ENCODE measurements around the gene HOXD8.
A peak's percentile ranks its signal among the peaks of the same experiment; 100 is the strongest.

Gene HOXD8

DNA sequence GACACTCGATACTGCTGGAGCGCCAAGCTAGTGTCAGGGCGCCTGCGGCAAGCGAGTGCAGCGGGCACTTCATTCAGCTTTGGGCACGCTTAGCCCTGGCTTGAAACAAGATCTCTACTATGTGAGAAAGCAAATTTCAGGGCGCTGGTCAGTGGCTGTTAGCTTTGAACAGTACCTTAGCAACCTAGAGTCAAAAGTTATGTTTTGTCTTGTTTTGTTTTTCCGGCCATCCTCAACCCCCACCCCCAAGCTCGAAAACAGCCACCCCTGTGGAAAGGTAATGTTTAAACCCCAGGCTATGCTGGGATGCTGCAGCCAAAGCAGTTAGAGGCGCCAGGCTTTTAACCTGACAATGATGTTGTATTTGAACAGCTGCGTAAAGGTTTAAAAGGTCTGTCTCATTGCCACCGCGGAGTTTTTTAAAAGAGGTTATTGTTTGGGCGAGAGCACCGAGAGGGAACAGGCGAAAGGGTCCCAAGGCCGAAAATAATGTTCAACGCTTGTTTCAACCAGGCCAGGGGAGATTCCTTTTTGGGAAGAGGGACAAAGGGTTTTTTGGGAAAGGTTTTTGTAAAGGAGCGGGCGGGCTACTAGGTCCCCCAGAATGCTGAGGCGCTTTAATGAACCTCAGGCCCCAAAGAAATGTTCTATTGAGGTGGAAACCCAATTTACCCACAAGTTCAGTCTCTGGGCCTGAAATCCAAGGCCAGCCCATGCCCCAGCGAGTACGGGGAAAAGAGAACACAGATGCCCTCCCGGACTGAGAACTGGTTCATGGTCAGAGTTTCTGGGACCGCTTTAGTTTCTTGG is 15.2 kb upstream of the HOXD8 start:
- POLR2A ChIA-PET = no interaction called here
- TF ChIP-seq, protein P1, sequence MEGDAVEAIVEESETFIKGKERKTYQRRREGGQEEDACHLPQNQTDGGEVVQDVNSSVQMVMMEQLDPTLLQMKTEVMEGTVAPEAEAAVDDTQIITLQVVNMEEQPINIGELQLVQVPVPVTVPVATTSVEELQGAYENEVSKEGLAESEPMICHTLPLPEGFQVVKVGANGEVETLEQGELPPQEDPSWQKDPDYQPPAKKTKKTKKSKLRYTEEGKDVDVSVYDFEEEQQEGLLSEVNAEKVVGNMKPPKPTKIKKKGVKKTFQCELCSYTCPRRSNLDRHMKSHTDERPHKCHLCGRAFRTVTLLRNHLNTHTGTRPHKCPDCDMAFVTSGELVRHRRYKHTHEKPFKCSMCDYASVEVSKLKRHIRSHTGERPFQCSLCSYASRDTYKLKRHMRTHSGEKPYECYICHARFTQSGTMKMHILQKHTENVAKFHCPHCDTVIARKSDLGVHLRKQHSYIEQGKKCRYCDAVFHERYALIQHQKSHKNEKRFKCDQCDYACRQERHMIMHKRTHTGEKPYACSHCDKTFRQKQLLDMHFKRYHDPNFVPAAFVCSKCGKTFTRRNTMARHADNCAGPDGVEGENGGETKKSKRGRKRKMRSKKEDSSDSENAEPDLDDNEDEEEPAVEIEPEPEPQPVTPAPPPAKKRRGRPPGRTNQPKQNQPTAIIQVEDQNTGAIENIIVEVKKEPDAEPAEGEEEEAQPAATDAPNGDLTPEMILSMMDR (IDR thresholded peaks at IDR 0.05; ENCODE audit: insufficient read depth, low read length, missing control alignments) = no peak
- CTCF ChIA-PET = interaction anchor here (0.7 to 9.0 kb wide), 15 partner anchors 8 to 1050 kb away, joined by 3 to 73 read pairs (median 5); partner anchors contain the start of gene HOXD9
- no peak for DNase-seq (ENCODE audit: low read depth, low spot score)
- no peak overlapping the region for H3K4me3 ChIP-seq (ENCODE audit: low read depth, low read length)

DNA sequence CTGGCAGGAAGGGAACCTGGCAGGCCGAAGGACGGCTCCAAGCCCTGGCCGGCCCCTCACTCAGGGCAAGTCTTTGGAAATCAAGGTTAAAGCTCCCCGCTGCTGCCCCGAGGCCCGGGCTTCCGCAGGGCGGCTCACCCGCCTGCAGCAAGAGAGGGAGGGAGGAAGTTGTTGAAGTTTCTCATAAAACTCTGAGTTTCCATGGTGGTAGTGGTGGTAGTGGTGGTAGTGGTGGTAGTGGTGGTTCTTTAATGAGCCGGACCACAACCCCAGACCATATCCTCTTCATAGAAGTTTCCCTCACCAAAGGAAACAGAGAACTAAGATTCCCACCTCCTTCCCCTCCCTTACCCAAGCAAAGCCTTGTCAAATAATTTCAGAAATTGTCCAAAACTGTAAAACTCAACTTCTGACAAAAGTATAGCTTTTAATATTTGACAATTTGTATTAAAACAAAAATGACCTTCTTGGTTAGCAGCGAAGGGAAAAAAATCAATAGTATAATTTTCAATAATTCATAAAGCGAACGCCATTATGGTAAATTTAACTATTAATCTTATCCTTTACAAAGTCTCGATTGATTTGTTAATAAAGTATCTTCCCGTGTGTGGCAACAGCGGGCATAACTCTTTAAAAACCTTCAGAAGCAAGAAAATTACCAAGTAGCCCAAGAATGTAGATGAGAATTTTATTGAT is 14.4 kb upstream of the HOXD8 start:
- DNase-seq (ENCODE audit: low read depth, low spot score) = no peak
- H3K4me3 ChIP-seq (ENCODE audit: low read depth, low read length) = no peak overlapping the region
- TF ChIP-seq, protein P1 (IDR thresholded peaks at IDR 0.05; ENCODE audit: insufficient read depth, low read length, missing control alignments) = no peak
- POLR2A ChIA-PET = no interaction called here
- CTCF ChIA-PET = interaction anchor here (0.7 to 9.0 kb wide), 10 partner anchors 10 to 1050 kb away, joined by 3 to 73 read pairs (median 6); no protein-coding TSS in a partner anchor

GRCh38 chr2:176115883-176116813 is 13.4 kb upstream of the HOXD8 start, which contains the start of gene HOXD10:
HOXD10 (plus strand) TSS chr2:176116778; CDS start chr2:176116834, 56 bp downstream.
- ChIA-PET POLR2A (no interaction called here), CTCF (interaction anchor here (0.6 to 9.0 kb wide), 13 partner anchors 11 to 1643 kb away, joined by 3 to 73 read pairs (median 4); no protein-coding TSS in a partner anchor)
- DNase-seq (ENCODE audit: low read depth, low spot score) = no peak
- TF ChIP-seq, protein P1 (IDR thresholded peaks at IDR 0.05; ENCODE audit: insufficient read depth, low read length, missing control alignments) = peak; percentile 58
- H3K4me3 ChIP-seq (ENCODE audit: low read depth, low read length) = peak within 1 kb of the TSS; percentile 37

DNA sequence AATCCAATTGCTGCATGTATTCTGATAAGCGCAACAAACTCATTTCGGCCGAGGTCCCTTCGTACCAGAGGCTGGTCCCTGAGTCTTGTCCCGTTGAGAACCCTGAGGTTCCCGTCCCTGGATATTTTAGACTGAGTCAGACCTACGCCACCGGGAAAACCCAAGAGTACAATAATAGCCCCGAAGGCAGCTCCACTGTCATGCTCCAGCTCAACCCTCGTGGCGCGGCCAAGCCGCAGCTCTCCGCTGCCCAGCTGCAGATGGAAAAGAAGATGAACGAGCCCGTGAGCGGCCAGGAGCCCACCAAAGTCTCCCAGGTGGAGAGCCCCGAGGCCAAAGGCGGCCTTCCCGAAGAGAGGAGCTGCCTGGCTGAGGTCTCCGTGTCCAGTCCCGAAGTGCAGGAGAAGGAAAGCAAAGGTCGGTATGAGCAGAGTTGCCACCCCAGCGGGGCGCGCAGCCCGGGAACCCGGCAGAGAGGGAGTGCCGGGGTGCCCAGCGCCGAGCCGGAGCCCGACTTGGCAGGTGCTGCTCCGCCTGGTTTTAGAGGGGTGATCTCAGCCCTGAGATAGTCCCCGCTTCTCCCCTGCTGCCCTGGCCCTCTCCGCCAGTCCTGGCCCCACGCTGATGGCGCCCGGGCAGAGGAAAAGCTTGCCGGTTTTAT is 12.2 kb upstream of the HOXD8 start:
- POLR2A ChIA-PET = no interaction called here

DNA sequence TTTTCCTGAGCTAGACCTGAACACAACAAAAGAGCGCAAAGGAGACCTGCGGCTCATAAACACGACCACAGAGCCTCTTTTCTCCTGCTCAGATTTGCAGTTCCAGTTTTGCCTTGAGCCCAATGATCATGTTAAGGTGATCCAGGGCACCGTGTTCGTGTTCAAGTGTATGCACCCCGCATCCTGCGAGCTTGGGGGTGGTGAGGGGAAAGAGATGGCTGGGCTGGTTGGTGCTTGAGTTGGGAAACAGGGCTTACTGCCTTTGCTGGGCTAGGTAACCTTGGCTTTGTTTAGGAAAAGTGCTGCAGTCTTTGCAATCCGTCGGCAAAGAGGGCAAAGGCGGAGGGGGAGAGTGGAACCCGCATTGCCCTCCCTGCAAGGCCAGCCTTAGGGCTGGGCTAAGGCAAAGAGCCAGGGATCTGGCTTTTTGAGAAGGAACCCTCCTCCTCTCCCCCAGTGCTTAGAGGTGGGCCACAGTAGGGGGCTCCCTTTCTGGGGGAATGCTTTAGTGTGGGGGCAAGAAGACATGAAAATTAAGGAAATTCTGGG is 11.6 kb upstream of the HOXD8 start:
- POLR2A ChIA-PET = no interaction called here
- no peak for DNase-seq (ENCODE audit: low read depth, low spot score)
- CTCF ChIA-PET = interaction anchor here (2.0 to 5.9 kb wide), 5 partner anchors 9 to 696 kb away, joined by 4 to 39 read pairs (median 8); no protein-coding TSS in a partner anchor
- TF ChIP-seq, protein P1 (IDR thresholded peaks at IDR 0.05; ENCODE audit: insufficient read depth, low read length, missing control alignments) = no peak
- no peak overlapping the region for H3K4me3 ChIP-seq (ENCODE audit: low read depth, low read length)

More for the DNA sequence above, 12.2 kb upstream of the HOXD8 start:
- CTCF ChIA-PET = interaction anchor here (0.6 to 9.0 kb wide), 7 partner anchors 10 to 1032 kb away, joined by 3 to 73 read pairs (median 8); no protein-coding TSS in a partner anchor
- DNase-seq (ENCODE audit: low read depth, low spot score) = no peak
- TF ChIP-seq, protein P1 (IDR thresholded peaks at IDR 0.05; ENCODE audit: insufficient read depth, low read length, missing control alignments) = no peak
- no peak overlapping the region; the same call in 1 of the 2 replicates for H3K4me3 ChIP-seq (ENCODE audit: low read depth, low read length)

Data from AG04449 (cell line).